ENCODE results near the gene SPSB1.

SPSB1 gene

DNA sequence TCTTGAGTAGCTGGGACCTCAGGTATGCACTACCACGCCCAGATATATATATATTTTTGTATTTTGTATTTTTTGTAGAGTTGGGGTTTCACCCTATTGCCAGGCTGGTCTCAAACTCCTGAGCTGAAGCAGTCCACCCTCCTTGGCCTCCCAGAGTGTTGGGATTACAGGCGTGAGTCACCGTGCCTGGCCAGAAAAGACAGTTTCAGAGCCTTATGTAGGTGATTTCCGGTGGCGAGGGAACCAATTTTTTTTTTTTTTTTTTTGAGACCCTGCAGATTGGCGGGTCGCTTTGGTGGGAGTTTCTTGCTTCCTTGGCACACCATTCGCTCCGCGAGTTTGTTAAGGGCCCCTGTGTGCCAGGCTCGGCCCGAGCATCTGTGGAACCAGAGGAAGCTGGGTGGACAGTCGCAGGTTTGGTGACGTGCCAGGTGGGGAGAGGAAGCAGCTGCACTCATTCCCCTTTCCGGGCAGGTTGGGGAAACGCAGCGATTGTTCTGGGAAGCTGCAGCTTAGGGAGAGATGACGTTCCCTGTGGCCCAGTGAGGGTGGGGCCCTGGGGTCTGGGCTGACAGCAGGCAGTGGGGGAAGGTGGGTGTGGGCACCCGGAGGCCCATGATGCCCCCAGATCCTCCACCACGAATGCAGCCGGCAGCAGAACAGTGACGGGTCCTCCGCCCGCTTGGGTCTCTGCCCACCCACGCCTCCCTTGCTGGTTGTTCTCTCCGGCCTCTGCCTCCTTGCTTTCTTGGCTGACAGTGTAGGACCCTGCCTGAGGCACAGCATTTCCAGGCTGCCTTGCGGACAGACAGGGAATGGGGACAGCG, 25.1 kb downstream of the SPSB1 start:
- FAIRE-seq (no peak), DNase-seq (ENCODE audit: low spot score) (peak; percentile 84)

DNA sequence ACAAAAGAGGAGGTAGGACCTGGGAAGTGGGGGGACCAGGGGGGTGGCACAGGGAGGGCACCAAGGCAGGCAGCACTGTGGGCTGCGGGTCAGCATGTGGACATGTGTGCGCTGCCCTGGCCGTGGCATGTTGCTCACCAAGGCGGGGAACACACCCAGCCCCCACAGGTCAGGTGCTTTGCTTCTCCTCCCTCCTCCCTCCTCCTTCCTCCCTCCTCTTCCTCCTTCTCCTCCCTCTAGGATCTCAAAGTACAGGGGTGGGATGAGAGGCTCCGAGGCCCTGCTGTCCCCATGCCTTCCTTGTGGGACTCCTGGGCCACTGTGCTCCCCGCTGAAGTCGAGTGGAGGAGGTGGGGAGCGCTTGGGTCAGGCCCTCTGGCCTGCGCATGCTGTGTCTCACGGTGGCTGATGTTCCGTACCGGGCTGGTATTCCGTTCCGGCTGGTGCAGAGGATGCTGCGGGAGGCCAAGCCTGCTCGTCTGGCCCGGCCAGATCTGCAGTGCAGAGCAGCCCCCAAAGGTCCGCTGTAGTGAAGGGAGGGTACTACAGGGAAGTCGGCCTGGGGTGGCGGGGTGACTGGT, 26.6 kb downstream of the SPSB1 start:
- FAIRE-seq: no peak
- DNase-seq (ENCODE audit: low spot score): no peak

DNA sequence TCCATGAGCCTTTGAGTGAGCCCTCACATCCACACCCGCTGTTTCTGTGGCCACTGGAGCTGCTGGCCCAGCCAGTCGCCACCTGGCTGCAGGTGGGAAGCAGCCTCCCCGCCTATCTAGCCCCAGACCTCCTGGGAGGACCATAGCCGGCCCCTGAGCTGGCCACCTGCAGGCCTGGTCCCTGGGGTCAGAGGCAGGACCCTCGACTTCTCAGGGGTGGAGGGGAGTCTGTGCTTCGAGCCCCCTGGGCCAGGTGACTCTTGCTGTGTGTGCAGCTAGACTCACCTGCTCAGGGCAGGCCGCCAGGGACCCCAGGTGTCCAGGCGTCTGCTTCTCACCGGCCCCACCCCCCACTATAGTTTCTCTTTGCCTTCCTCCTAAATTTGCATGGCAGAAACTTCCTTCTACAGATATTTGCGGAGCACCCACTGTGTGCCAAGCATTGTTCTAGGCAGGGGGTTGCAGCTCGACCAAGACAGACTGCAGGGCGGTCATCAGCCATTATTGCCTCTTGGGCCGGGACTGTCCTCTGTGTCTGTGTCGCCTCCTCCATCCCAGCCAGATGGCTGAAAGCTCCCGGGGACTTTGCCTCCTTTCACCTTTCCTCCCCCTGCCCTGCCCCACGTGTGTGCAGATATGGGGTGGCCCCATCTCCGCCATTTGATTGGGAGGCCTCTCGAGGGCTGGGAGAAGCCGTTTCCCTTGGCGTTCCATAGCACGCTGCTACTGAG, 27.3 kb downstream of the SPSB1 start:
- FAIRE-seq (no peak), DNase-seq (ENCODE audit: low spot score) (no peak)

GRCh38 chr1:9320520-9321479, 28.1 kb downstream of the SPSB1 start:
- DNase-seq (ENCODE audit: low spot score): no peak
- FAIRE-seq: no peak

GRCh38 chr1:9321480-9321849, 28.8 kb downstream of the SPSB1 start:
- FAIRE-seq: peak; percentile 42

GRCh38 chr1:9321986-9322660, 29.4 kb downstream of the SPSB1 start:
- no peak for FAIRE-seq
- DNase-seq (ENCODE audit: low spot score): no peak

More at GRCh38 chr1:9321480-9321849, 28.8 kb downstream of the SPSB1 start:
- no peak for DNase-seq (ENCODE audit: low spot score)

GRCh38 chr1:9322661-9323244, 30.1 kb downstream of the SPSB1 start:
- DNase-seq (ENCODE audit: low spot score): no peak
- FAIRE-seq: no peak

- no peak for DNase-seq (ENCODE audit: low spot score)
- peak; percentile 27 for FAIRE-seq
These were observed 31.8 kb downstream of the SPSB1 start for GRCh38 chr1:9324246-9325096.

DNA sequence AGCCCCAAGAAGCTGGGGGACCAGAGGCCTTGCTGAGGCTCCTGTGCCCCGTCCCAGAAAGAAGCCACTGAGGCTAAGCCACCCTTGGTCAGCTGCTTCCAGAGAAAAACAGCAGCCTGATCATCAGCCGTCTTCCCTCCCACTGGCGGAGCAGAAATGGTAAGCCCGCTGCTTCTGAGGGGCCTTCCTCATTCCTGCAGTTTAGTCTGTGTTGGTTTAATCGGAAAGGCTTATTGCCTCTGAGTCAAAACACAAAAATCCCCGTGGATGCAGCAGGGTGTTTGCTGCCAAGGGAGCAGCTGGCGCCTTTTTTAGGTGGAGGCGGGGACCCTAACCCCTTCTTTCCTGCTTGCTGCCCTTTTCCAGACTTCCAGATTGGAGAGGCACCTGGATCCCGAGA, 33.9 kb downstream of the SPSB1 start:
- DNase-seq (ENCODE audit: low spot score): no peak

DNA sequence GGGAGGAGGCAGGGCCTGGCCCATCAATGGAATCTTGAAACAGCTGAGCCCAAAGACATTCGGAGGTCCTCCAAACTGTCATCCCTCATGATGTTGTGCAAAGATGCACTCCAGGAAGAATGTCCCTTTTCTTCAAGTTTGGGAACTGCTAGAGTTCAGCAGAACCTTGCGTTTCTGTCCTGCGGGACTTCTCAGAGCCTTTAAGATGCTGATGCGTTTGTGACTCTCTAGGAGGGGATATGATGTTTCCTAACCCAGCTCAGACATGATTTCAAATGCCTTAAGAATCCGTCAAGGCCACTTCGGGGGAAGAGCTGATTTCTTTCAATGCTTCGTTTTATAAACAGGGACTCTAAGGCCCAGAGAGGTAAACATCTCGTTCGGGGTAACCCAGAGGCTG, 35.5 kb downstream of the SPSB1 start:
- DNase-seq (ENCODE audit: low spot score) (no peak), FAIRE-seq (no peak)

More for the DNA sequence above, 33.9 kb downstream of the SPSB1 start:
- no peak for FAIRE-seq

DNA sequence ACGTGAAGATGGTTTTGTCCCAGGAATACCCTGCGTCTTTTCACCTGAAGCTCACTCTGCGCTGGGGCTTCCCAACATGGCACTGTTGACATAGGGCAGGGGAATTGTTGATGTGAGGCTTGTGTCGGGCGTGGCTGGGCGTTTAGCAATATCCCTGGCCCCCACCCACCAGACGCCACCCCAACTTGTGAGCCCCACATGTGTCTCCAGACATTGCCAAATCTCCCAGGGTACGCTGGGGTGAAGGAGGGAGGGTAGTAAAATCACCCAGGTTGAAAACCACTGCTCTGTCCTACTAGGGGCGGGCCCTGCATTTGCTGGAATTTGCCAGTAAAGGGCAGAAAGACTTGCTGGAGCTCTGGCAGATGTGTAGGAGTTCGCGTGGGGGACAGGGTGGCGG, 36.0 kb downstream of the SPSB1 start:
- no peak for FAIRE-seq

DNA sequence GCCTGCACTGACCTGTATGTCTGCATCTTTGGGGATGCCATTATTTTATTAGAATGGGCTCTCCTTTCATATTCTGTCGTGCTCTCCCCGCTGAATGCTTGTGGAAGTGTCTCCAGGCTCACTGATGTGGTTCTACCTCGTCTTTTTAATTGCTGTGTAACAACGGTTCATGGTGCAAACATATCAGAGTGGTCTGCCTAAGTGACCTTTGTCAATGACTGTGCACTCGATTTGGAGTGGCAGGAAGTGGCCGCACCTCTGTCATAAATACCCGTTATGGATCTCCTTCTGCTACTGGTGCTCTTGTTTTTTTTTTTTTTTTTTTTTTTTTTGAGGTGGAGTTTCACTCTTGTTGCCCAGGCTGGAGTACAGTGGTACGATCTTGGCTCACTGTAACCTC, 38.3 kb downstream of the SPSB1 start:
- DNase-seq (ENCODE audit: low spot score) (no peak), FAIRE-seq (no peak)

More for the DNA sequence above, 36.0 kb downstream of the SPSB1 start:
- no peak for DNase-seq (ENCODE audit: low spot score)

DNA sequence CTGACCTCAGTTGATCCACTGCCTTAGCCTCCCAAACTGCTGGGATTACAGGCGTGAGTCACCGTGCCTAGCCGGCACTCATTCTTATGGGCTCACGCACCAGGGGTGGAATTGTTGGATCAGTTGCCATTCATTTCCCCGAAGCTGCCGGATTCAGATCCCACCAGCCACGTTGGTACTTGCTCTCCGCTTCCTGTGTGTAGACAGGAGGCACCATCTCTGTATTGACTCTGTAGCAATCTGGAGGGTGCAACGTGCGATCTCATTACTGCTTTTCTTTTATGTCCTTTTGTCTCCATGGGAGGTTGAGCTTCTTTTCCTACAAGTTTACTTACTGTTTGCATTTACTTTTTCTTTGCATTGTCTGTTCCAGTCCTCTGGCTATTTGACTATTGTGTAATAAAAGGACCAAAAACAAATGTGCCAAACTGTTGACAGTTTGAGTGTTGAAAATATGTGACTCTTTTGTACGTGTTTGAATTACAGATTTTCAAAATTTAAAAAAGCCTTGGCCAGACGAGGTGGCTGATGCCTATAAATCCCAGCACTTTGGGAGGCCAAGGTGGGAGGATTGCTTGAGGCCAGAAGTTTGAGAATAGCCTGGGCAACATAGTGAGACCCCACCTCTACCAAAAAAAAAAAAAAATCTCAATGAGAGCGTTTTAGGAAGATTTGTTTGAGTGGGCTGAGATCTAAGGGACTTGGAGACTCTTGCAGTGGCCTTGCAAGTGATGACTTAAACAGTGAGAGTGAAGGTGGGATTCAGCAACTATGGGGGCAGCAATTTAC, 39.1 kb downstream of the SPSB1 start:
- DNase-seq (ENCODE audit: low spot score) (no peak), FAIRE-seq (no peak)

- DNase-seq (ENCODE audit: low spot score) (no peak), FAIRE-seq (no peak)
These were observed 39.9 kb downstream of the SPSB1 start for GRCh38 chr1:9332513-9333143.

DNA sequence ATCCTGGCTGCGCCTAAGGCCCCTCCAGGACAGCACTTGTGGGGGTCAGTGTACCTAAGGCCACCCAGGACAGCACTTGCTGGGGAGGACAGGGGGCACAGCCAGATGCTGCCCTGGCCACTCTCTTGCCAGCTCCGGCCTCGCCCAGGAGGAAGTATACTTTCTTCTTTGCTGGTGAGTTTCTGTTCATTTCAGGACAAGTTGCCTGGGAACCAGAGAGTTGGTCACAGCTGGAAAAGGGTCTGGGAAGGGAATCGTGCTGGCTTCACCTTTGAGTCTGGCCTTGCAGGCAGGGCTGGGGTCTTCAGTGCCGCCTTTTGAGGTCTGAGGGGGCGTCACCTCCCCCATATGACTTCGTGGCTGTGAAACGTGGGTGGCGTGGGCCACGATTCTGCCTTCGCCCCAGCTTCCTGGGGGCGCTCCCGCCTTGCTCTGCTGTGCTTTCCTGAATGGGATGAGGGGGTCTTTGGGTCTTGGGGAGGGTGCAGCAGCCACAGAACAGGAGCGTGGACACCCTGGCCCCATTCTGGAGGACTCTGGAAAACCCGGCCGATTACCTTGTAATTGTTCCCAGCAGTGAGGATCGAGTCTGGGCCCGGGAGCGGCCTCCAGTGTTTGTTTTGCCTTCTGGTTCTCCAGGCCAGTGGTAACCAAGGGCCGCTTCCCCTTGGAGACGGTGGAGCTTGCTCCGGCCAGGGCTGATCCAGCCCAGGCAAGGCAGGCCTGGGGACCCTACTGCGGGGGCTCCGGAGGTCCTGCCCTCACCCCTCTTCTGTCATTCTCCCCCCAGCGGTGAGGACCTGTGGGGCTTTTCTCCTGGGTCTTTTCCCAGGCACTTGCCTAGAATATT, 45.9 kb downstream of the SPSB1 start:
- FAIRE-seq (no peak), DNase-seq (ENCODE audit: low spot score) (no peak)

DNA sequence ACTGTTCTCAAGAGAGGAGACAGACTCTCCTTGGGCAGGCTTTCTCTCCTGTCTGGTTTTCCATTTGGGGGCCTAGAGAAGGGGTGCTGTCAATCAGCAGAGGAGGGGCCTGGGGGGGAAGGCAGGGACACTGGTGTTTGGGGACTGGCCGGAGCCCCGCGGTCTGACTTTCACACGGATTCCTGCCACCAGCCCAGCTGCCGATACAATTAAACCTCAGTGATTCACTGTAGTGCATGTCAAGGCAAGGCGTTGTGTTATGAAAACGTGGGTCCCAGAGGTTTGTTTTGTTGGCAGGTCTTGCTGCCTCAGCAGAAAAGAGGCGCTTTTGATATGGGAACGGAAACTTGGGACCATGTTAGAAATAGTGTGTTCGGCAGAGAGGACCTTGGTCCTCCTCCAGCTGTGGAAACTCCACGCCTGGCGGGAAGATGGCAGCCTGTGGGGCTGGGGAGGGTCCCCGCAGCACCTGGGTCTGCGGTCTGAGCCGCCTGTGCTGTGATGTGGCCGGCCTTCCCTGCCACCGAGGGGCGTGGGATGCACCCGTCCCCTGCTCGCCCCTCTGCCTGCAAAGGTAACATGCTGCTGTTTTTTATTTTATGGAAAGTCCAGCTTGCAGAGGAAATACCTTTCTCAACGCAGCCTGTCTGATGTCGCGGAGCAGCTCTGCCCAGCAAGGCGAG, 47.6 kb downstream of the SPSB1 start:
- FAIRE-seq (no peak), DNase-seq (ENCODE audit: low spot score) (no peak)

- no peak for DNase-seq (ENCODE audit: low spot score)
- FAIRE-seq: no peak
These were observed 48.2 kb downstream of the SPSB1 start for GRCh38 chr1:9340864-9341263.

Data from urothelium cell line (cell line).